SK-N-SH (cell line): ENCODE data around the gene SPRY2.

Source experiments
- CTCF ChIP-seq: fragments of 200-600 bp; sonication (generic); IDR thresholded peaks from 2 replicates; pipeline ENCODE4 v1.6.1; 2017; ENCODE audit warnings: antibody characterized with exemption, mild to moderate bottlenecking, moderate library complexity
- ELF1 ChIP-seq: IDR thresholded peaks from 2 replicates; pipeline ENCODE4 v1.4.0; 2012
- EP300 ChIP-seq, 2 experiments: IDR thresholded peaks; 2 replicates each; pipeline versions ENCODE4 v1.4.0 to v1.6.1; 2012; ENCODE audit warnings: borderline replicate concordance in 1 of 2, low read depth in 1 of 2, low read length in 1 of 2
- FOXJ3 ChIP-seq: sonication (generic); formaldehyde crosslinking; IDR thresholded peaks from 2 replicates; pipeline ENCODE4 v1.5.1; 2020; ENCODE audit warnings: mild to moderate bottlenecking, missing genetic modification reagents
- YY1 ChIP-seq: IDR thresholded peaks from 2 replicates; pipeline ENCODE4 v1.4.0; 2012; ENCODE audit warnings: low read depth, mild to moderate bottlenecking
- ZBTB33 ChIP-seq: IDR thresholded peaks from 2 replicates; pipeline ENCODE4 v1.4.0; 2012; ENCODE audit warnings: low read depth, borderline replicate concordance

- TF ChIP-seq CTCF = no peak
- no peak for TF ChIP-seq ELF1
- TF ChIP-seq YY1 = no peak
- TF ChIP-seq ZBTB33 = no peak
- TF ChIP-seq FOXJ3 (CRISPR knock-in tag) = no peak
- no peak for TF ChIP-seq EP300 (IDR thresholded peaks at IDR 0.05; ENCODE audit: borderline replicate concordance in 1 of 2, low read depth in 1 of 2, low read length in 1 of 2)
These were observed 41.6 kb upstream of the SPRY2 start for GRCh38 chr13:80382576-80382975.
